GM23248 (cell line): ENCODE results near the gene DPP8.

Experiments
- EZH2 ChIP-seq: fragments of 200-600 bp; sonication (generic); IDR thresholded peaks from 2 replicates; pipeline ENCODE4 v1.6.1; 2018; ENCODE audit warnings: antibody characterized with exemption, mild to moderate bottlenecking; ENCODE audit not compliant: insufficient read depth, poor library complexity, severe bottlenecking
- EZH2phosphoT487 ChIP-seq: fragments of 200-600 bp; sonication (generic); IDR thresholded peaks from 2 replicates; pipeline ENCODE4 v1.6.1; 2018; ENCODE audit warnings: antibody characterized with exemption, moderate library complexity, mild to moderate bottlenecking, low read depth; ENCODE audit not compliant: insufficient read depth

DNA sequence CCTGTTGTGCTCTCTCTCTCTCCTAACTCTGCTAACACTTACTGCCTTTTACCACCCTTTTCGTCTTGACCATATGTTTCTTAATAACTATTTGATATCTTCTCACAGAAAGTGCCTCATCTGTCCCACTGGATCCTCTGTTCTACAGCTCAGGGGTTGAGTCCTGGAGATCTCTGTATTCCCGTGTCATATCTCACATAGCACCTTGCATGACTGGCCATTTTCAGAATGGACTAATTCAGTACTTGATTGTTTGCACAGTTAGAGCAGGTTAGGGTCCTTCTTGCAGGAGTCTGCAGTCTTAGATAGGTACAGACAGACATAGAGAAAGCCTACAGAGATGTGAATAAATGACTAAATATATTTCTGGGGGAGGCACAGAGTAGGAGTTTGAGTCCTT is 33.7 kb upstream of the DPP8 start:
- TF ChIP-seq EZH2 (no peak), EZH2phosphoT487 (no peak)
